ENCODE data around the gene CAPN8.

DNA sequence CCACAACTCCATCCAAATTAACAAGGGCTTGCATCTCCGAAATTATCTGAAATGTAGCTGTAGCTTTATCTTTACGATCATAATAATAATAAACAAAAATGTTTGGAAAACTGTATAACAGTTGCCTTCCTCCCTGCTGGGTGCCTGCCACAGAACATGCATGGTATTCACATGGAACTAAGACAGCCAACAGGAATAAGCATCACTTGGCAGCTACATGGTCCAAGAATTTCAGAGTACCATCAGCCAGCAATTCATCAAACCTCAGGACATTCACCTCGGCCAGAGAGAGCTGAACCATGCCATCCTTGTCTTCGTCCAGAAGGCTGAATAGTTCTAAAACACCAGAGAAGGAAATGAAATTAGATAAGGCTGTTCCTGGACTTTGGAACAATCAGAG lies 122.7 kb downstream of the CAPN8 start:
- TF ChIP-seq CTCF (IDR thresholded peaks at IDR 0.05) (no peak), POLR2A (IDR thresholded peaks at IDR 0.05) (no peak)
